ENCODE measurements around the gene FZR1.

DNA sequence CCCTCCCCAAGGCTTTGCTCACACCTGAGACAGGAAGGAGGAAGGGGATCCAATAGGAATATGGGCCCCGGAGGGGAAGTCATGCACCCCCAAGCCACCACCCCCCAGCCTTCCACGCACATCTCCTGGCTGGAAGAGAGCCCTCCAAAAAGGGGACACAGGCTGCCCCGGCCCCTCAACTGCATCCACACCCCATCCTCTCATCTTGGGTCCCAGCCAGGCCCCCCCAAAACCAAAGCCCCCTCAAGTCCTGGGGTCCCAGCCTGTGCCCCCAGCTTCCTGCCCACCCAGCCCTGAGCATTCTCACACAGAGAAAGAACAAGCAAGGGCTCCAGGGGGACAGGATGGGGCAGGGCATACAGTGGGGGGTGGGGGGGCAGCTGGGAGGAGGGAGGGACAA, 37.9 kb upstream of the FZR1 start:
- TF ChIP-seq POLR2A (IDR thresholded peaks at IDR 0.05): no peak
- TF ChIP-seq, protein P1, sequence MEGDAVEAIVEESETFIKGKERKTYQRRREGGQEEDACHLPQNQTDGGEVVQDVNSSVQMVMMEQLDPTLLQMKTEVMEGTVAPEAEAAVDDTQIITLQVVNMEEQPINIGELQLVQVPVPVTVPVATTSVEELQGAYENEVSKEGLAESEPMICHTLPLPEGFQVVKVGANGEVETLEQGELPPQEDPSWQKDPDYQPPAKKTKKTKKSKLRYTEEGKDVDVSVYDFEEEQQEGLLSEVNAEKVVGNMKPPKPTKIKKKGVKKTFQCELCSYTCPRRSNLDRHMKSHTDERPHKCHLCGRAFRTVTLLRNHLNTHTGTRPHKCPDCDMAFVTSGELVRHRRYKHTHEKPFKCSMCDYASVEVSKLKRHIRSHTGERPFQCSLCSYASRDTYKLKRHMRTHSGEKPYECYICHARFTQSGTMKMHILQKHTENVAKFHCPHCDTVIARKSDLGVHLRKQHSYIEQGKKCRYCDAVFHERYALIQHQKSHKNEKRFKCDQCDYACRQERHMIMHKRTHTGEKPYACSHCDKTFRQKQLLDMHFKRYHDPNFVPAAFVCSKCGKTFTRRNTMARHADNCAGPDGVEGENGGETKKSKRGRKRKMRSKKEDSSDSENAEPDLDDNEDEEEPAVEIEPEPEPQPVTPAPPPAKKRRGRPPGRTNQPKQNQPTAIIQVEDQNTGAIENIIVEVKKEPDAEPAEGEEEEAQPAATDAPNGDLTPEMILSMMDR (IDR thresholded peaks at IDR 0.05): no peak
